OCI-LY1 (cell line): ENCODE measurements around the gene CRMP1.

ENCODE experiments used
- H2AFZ ChIP-seq: fragments of 200-600 bp; sonication (generic), shearing (Covaris generic); 2 replicates; pipeline ENCODE4 v1.6.0; 2014; ENCODE audit warnings: antibody characterized with exemption, mild to moderate bottlenecking, low read length
- H3F3A ChIP-seq: fragments of 200-600 bp; sonication (generic), shearing (Covaris generic); 2 replicates; pipeline ENCODE4 v1.6.0; 2014; ENCODE audit warnings: mild to moderate bottlenecking, antibody characterized with exemption, low read length, moderate library complexity; ENCODE audit not compliant: insufficient read depth
- H3K27ac ChIP-seq: fragments of 200-600 bp; sonication (generic); 2 replicates; pipeline ENCODE4 v1.5.1; 2014; ENCODE audit warnings: low read length, mixed run types, mild to moderate bottlenecking, low read depth; ENCODE audit not compliant: poor library complexity, severe bottlenecking
- H3K27me3 ChIP-seq: fragments of 200-600 bp; sonication (generic); 2 replicates; pipeline ENCODE4 v1.6.0; 2014; ENCODE audit warnings: antibody characterized with exemption, mild to moderate bottlenecking, low read length, moderate library complexity; ENCODE audit not compliant: insufficient read depth
- H3K36me3 ChIP-seq: fragments of 200-600 bp; sonication (generic); 2 replicates; pipeline ENCODE4 v1.6.1; 2014; ENCODE audit warnings: mild to moderate bottlenecking, antibody characterized with exemption, low read length, moderate library complexity, mixed read lengths; ENCODE audit not compliant: insufficient read depth
- H3K4me1 ChIP-seq: fragments of 200-600 bp; sonication (generic); 2 replicates; pipeline ENCODE4 v1.5.1; 2014; ENCODE audit warnings: mild to moderate bottlenecking, low read length, moderate library complexity; ENCODE audit not compliant: insufficient read depth, severe bottlenecking
- H3K4me2 ChIP-seq: fragments of 200-600 bp; sonication (generic), shearing (Covaris generic); 2 replicates; pipeline ENCODE4 v1.6.1; 2014; ENCODE audit warnings: low read length
- H3K4me3 ChIP-seq: fragments of 200-600 bp; sonication (generic); 2 replicates; pipeline ENCODE4 v1.5.1; 2014; ENCODE audit warnings: low read length, low read depth, mild to moderate bottlenecking, mixed read lengths; ENCODE audit not compliant: poor library complexity, severe bottlenecking
- H3K79me2 ChIP-seq: fragments of 200-600 bp; shearing (Covaris generic); 2 replicates; pipeline ENCODE4 v1.6.1; 2016; ENCODE audit warnings: mixed run types, low read length, mixed read lengths; ENCODE audit not compliant: insufficient read depth
- H3K9ac ChIP-seq: fragments of 200-600 bp; sonication (generic), shearing (Covaris generic); 2 replicates; pipeline ENCODE4 v1.6.1; 2014; ENCODE audit warnings: mild to moderate bottlenecking, low read length, mixed read lengths
- H3K9me2 ChIP-seq: fragments of 200-600 bp; sonication (generic), shearing (Covaris generic); 2 replicates; pipeline ENCODE4 v1.6.1; 2014; ENCODE audit warnings: low read depth, mild to moderate bottlenecking, low read length, mixed read lengths
- H3K9me3 ChIP-seq: fragments of 200-600 bp; shearing (Covaris generic); 2 replicates; pipeline ENCODE4 v1.6.1; 2014; ENCODE audit warnings: low read length, mixed read lengths
- H4K20me1 ChIP-seq: fragments of 200-600 bp; sonication (generic), shearing (Covaris generic); 2 replicates; pipeline ENCODE4 v1.6.0; 2016; ENCODE audit warnings: mild to moderate bottlenecking, low read length; ENCODE audit not compliant: insufficient read depth
- EZH2 ChIP-seq: fragments of 200-600 bp; sonication (generic), shearing (Covaris generic); IDR thresholded peaks from 2 replicates; pipeline ENCODE4 v1.8.0; 2017; ENCODE audit warnings: borderline replicate concordance, mixed run types, mild to moderate bottlenecking, antibody characterized with exemption, low read length, moderate library complexity, mixed read lengths
- TF ChIP-seq, protein P1 (sequence below): fragments of 200-600 bp; sonication (generic), shearing (Covaris generic); IDR thresholded peaks from 2 replicates; pipeline ENCODE4 v1.5.1; 2017; ENCODE audit warnings: mild to moderate bottlenecking, antibody characterized with exemption, low read length, moderate library complexity, mixed read lengths

CRMP1 gene

DNA sequence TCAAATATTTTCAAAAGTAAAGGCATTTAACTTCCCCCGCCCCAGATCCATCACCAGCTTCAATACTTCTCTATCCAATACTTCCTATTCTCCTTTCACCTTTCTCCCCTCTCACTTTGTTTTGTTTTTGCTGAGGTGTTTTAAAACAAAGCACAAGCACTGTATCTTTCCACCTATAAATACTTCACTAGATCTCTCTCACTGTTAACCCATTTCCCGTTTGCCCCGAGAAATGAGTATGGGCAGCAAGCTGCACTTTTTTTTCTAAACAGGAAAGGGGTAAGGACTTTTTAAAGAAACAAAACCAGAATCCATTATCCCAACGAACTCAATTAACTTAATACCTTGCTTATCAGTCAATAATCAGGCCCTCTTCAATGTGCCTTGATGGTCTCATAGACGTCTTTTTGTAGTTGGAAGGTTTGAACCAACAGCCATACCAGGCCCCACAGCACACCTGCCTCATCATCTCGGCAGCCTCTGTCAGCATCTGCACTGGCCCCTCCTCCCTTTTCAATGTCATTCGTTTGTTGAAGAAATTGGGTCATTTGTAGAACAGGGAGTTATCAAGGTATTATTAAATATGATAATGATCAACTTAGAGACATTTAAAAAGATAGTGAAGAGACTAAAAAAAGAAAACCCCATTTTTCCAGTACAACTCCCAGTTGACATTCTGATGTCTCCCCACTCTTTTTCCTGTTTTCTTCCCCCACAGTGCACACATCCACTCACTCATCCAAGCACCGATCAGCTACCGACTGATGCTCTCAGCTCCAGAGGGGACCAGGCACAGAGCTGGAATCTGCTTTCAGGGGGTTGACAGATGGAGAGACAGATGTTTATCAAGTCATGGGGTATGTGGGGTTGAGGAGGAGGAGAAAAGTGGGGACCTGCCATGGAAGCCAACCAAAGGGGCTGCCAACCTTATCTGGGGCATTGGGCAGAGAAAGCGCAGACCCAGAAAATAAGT lies 25.8 kb downstream of the CRMP1 start:
- H2AFZ ChIP-seq, result no peak overlapping the region
- H3K4me2 ChIP-seq, result no peak overlapping the region
- no peak for TF ChIP-seq EZH2
- TF ChIP-seq, protein P1, sequence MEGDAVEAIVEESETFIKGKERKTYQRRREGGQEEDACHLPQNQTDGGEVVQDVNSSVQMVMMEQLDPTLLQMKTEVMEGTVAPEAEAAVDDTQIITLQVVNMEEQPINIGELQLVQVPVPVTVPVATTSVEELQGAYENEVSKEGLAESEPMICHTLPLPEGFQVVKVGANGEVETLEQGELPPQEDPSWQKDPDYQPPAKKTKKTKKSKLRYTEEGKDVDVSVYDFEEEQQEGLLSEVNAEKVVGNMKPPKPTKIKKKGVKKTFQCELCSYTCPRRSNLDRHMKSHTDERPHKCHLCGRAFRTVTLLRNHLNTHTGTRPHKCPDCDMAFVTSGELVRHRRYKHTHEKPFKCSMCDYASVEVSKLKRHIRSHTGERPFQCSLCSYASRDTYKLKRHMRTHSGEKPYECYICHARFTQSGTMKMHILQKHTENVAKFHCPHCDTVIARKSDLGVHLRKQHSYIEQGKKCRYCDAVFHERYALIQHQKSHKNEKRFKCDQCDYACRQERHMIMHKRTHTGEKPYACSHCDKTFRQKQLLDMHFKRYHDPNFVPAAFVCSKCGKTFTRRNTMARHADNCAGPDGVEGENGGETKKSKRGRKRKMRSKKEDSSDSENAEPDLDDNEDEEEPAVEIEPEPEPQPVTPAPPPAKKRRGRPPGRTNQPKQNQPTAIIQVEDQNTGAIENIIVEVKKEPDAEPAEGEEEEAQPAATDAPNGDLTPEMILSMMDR, result no peak

GRCh38 chr4:5865896-5866599 lies 26.8 kb downstream of the CRMP1 start:
- H3K79me2 ChIP-seq, result no peaks in the 10 kb centered on the region

More for the DNA sequence above, 25.8 kb downstream of the CRMP1 start:
- no peaks in the 10 kb centered on the region for H3K36me3 ChIP-seq
- H3F3A ChIP-seq, result no peaks in the 10 kb centered on the region
- H3K9ac ChIP-seq, result no peak overlapping the region
- H3K4me1 ChIP-seq, result no peaks in the 10 kb centered on the region
- H3K9me3 ChIP-seq, result no peaks in the 10 kb centered on the region
- no peaks in the 10 kb centered on the region for H3K27me3 ChIP-seq
- H3K79me2 ChIP-seq, result no peaks in the 10 kb centered on the region
- no peaks in the 10 kb centered on the region for H3K9me2 ChIP-seq
- no peaks in the 10 kb centered on the region for H4K20me1 ChIP-seq
- H3K27ac ChIP-seq, result no peak overlapping the region
- no peak overlapping the region for H3K4me3 ChIP-seq

DNA sequence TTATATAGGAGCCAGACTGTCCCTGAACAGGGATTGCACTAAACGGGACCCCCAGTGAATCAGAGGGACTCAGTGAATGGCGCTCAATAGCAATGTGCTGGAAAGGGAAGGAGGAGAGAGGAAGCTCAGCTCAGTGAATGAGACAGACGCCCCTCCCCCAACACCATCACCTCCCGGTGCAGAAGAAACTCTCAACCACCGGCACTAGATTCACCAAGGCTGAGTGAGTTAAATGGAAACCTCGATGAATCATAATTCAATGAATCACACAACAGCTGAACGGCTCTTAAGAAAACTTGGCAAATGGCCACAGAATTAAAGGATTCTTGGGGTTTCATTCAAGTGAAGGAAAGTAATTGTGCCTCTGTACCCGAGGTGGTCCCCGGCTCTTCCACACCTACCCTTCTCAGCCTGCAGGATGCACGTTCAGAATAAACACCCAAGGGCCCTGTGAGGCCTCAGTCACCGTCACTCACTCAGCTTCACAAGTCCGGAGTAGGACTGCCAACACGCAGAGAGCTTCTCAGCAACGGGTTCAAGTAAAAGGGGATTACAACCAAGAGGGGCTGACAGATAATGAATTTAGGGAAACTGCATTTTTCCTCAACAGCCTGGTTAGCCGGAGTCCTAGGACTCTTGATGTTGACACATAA lies 29.3 kb downstream of the CRMP1 start:
- no peak for TF ChIP-seq EZH2
- TF ChIP-seq, protein P1, result no peak
- no peak overlapping the region for H3K4me3 ChIP-seq
- H2AFZ ChIP-seq, result no peak overlapping the region
- H3K79me2 ChIP-seq, result no peaks in the 10 kb centered on the region
- H3K9ac ChIP-seq, result no peak overlapping the region
- no peaks in the 10 kb centered on the region for H3K27me3 ChIP-seq
- H3K9me2 ChIP-seq, result no peaks in the 10 kb centered on the region
- H3K36me3 ChIP-seq, result no peaks in the 10 kb centered on the region
- no peaks in the 10 kb centered on the region for H3K9me3 ChIP-seq
- no peak overlapping the region for H3K4me2 ChIP-seq
- no peaks in the 10 kb centered on the region for H3K4me1 ChIP-seq
- no peak overlapping the region for H3K27ac ChIP-seq
- H4K20me1 ChIP-seq, result no peaks in the 10 kb centered on the region
- H3F3A ChIP-seq, result no peaks in the 10 kb centered on the region

More at GRCh38 chr4:5865896-5866599, 26.8 kb downstream of the CRMP1 start:
- Histone ChIP-seq H3K27me3 (no peaks in the 10 kb centered on the region), H3K4me2 (no peak overlapping the region), H3K4me3 (no peak overlapping the region), H3K4me1 (no peaks in the 10 kb centered on the region), H3F3A (no peaks in the 10 kb centered on the region), H3K9me3 (no peaks in the 10 kb centered on the region), H3K9ac (no peak overlapping the region), H3K27ac (no peak overlapping the region), H4K20me1 (no peaks in the 10 kb centered on the region), H3K9me2 (no peaks in the 10 kb centered on the region), H3K36me3 (no peaks in the 10 kb centered on the region), H2AFZ (no peak overlapping the region)
- TF ChIP-seq, protein P1, result no peak
- TF ChIP-seq EZH2, result no peak
